Measurements from ENCODE around the gene BCAP29. TPM values are rescaled to one million over a fixed set of nuclear protein-coding genes. Genes with fewer than 3 reads are reported as not detected.

Gene BCAP29
- total RNA-seq, 1 donor from 2014 or later = 53.9 TPM

DNA sequence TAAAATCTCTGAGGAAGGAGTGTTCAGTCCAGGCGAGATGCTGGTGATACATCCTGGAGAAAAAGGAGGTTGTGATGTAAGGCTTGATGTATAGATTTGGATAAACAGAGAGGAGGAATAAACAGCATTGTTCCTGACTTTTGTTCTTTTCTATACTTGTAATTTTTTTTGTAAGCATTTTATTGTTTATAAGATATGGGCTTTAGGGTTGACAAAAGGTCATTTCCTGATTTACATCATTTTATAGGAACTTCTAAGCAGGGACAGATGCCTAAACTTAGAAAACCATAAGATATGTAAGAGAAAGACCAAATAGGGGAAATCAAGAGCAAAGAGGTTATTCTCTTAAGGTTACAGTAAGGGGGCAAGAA lies 63.9 kb downstream of the BCAP29 start:
- no peak for DNase-seq (ENCODE audit: low read depth)
- H3K4me3 ChIP-seq (ENCODE audit: low read depth, low read length) = no peak overlapping the region
- TF ChIP-seq, protein P1, sequence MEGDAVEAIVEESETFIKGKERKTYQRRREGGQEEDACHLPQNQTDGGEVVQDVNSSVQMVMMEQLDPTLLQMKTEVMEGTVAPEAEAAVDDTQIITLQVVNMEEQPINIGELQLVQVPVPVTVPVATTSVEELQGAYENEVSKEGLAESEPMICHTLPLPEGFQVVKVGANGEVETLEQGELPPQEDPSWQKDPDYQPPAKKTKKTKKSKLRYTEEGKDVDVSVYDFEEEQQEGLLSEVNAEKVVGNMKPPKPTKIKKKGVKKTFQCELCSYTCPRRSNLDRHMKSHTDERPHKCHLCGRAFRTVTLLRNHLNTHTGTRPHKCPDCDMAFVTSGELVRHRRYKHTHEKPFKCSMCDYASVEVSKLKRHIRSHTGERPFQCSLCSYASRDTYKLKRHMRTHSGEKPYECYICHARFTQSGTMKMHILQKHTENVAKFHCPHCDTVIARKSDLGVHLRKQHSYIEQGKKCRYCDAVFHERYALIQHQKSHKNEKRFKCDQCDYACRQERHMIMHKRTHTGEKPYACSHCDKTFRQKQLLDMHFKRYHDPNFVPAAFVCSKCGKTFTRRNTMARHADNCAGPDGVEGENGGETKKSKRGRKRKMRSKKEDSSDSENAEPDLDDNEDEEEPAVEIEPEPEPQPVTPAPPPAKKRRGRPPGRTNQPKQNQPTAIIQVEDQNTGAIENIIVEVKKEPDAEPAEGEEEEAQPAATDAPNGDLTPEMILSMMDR (conservative IDR thresholded peaks at IDR 0.05; ENCODE audit: low read depth, low read length) = no peak

DNA sequence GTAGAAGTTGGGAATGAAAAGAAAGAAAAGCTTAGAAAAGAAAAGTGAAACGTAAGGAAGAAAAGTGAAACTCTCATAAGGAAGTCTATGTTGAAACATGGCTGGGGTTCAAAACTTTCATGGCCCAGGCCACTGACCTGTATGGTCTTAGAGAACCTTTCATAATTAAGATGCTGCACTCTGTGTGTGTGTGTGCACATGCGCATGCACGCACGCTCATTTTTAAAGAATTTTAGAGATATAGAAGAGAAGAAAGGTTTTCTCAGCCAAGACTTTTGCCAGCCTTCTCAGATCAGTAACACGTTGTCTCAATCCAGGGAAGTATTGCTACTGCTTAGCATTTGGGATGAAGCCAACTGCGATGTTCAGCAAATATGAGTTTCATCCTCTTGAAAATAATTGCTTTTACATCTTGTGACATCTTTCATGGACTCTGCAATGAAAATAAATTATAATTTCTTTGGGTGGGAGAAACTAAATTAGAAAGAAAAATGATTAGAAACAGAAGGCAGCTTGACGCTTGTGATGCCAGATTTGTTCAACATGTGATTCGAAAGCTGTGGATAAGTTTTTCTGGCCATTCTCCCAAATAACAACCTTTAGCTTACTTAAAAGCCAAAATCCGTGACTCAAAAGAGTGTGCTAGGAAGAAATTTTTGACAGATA lies 64.4 kb downstream of the BCAP29 start:
- TF ChIP-seq, protein P1 (conservative IDR thresholded peaks at IDR 0.05; ENCODE audit: low read depth, low read length) = no peak
- H3K4me3 ChIP-seq (ENCODE audit: low read depth, low read length) = no peak overlapping the region
- DNase-seq (ENCODE audit: low read depth) = no peak

DNA sequence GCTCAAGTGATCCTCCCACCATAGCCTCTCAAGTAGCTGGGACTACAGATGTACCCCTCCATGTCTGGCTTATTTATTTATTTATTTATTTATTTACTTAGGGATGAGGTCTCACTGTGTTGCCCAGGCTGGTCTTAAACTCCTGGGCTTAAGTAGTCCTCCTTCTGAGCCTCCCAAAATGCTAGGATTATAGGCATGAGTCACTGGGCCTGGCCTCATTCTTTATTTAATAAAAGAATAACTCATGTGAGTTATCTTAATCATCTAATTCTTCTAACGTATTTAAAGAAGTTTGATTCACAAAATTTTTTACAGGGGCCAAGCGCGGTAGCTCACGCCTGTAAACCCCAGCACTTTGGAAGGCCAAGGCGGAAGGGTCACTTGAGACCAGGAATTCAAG lies 72.6 kb downstream of the BCAP29 start:
- DNase-seq (ENCODE audit: low read depth) = no peak
- H3K4me3 ChIP-seq (ENCODE audit: low read depth, low read length) = no peak overlapping the region
- TF ChIP-seq, protein P1 (conservative IDR thresholded peaks at IDR 0.05; ENCODE audit: low read depth, low read length) = no peak

DNA sequence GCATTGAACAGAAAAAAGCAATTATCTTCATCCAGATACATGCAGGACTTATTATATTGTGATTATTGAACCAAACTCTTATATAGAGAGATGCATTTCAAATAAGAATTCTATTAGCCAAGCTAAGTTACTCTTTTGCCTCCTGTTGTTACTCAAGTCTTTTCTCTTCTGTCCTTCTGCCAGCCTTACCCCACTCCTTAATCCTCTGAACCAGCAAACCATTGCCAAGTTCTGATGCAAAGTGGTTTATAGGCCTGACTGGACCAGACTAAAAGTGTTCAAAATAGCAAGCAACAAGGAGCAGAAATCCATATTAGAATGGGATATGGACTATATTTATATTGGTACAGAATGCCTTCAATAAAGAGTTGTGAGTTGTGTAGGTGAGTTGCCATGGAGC lies 78.4 kb downstream of the BCAP29 start:
- no peak overlapping the region for H3K4me3 ChIP-seq (ENCODE audit: low read depth, low read length)
- DNase-seq (ENCODE audit: low read depth) = no peak
- TF ChIP-seq, protein P1 (conservative IDR thresholded peaks at IDR 0.05; ENCODE audit: low read depth, low read length) = no peak

DNA sequence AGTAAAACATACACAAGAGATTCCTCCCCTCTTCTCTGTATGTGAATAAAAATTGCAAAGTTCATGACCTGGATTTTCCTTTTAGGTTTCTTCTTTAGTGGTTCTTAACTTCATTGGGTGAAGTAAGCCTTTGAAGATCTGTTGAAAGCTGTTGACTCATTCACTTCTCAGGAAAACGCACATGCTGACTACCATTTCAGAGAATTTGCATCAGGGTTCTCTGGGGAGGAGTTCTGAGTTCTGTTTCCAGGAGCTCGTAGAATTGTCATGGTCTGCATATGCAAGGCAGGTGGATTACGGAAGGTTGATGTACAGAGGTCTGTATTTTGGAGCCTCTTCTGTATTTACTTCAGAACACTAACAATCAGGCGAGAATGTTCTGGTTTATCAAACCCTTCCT lies 79.6 kb downstream of the BCAP29 start:
- TF ChIP-seq, protein P1 (conservative IDR thresholded peaks at IDR 0.05; ENCODE audit: low read depth, low read length) = no peak
- DNase-seq (ENCODE audit: low read depth) = peak; percentile 19
- no peak overlapping the region for H3K4me3 ChIP-seq (ENCODE audit: low read depth, low read length)

DNA sequence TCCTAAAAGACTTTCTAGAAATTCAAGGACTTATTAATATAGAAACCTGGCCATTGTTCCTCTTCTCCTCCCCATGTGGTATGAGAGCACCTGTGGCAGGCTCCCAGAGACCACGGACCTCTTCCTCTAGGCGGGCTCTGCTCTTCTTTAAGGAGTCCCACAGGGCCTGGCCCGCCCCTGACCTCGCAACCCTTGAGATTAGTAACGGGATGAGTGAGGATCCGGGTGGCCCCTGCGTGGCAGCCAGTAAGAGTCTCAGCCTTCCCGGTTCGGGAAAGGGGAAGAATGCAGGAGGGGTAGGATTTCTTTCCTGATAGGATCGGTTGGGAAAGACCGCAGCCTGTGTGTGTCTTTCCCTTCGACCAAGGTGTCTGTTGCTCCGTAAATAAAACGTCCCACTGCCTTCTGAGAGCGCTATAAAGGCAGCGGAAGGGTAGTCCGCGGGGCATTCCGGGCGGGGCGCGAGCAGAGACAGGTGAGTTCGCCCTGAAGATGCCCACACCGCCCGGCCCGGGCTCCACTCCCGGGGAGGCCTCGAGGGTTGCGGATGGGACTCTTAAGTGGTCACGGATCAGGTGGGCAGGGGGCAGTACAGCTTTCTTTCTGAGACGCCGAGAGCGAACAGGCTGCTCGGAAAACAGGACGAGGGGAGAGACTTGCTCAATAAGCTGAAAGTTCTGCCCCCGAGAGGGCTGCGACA lies 80.5 kb downstream of the BCAP29 start, which contains the start of gene SLC26A4:
SLC26A4 (plus strand) TSS at position 448 of the 700 bp plus-strand sequence. CDS start 814 bp downstream, outside the sequence.
- TF ChIP-seq, protein P1 (conservative IDR thresholded peaks at IDR 0.05; ENCODE audit: low read depth, low read length) = no peak
- DNase-seq (ENCODE audit: low read depth) = no peak
- H3K4me3 ChIP-seq (ENCODE audit: low read depth, low read length) = peak within 1 kb of the TSS; percentile 55

Data from epithelial cell of proximal tubule (primary cell).